GM18909 (cell line): ENCODE data around the gene DNAJC5.
A peak's percentile ranks its signal among the peaks of the same experiment; 100 is the strongest.

ENCODE experiments used
- ATAC-seq: cut with Tn5 transposase; IDR thresholded peaks from one replicate; pipeline ENCODE4 v1.9.1; 2021; ENCODE audit warnings: mild to moderate bottlenecking; ENCODE audit not compliant: unreplicated experiment, poor library complexity

Gene DNAJC5

GRCh38 chr20:63882257-63883200 lies 12.4 kb upstream of the DNAJC5 start:
- no peak for ATAC-seq

GRCh38 chr20:63883201-63883593 lies 11.7 kb upstream of the DNAJC5 start:
- ATAC-seq = no peak

GRCh38 chr20:63884506-63885263 lies 10.2 kb upstream of the DNAJC5 start:
- ATAC-seq = no peak

GRCh38 chr20:63885264-63886053 lies 9.5 kb upstream of the DNAJC5 start:
- no peak for ATAC-seq

- no peak for ATAC-seq
Measured at GRCh38 chr20:63886054-63886419, 8.9 kb upstream of the DNAJC5 start.

GRCh38 chr20:63886921-63887320 lies 8.0 kb upstream of the DNAJC5 start:
- no peak for ATAC-seq

- ATAC-seq = no peak
Measured at GRCh38 chr20:63889241-63890200, 5.4 kb upstream of the DNAJC5 start.

GRCh38 chr20:63890201-63890576 lies 4.7 kb upstream of the DNAJC5 start:
- no peak for ATAC-seq

- no peak for ATAC-seq
Measured at GRCh38 chr20:63890616-63891015, 4.3 kb upstream of the DNAJC5 start.

- no peak for ATAC-seq
Measured at GRCh38 chr20:63891061-63892002, 3.6 kb upstream of the DNAJC5 start.

- no peak for ATAC-seq
Measured at GRCh38 chr20:63892402-63892801, 2.5 kb upstream of the DNAJC5 start.

GRCh38 chr20:63893999-63894357 lies 948 bp upstream of the DNAJC5 start:
- no peak for ATAC-seq

- ATAC-seq = peak; percentile 24
Measured at GRCh38 chr20:63895202-63895951, 451 bp downstream of the DNAJC5 start.

GRCh38 chr20:63895952-63896263 lies 982 bp downstream of the DNAJC5 start:
- ATAC-seq = no peak

GRCh38 chr20:63896264-63897105 lies 1.6 kb downstream of the DNAJC5 start:
- ATAC-seq = no peak

GRCh38 chr20:63897978-63898561 lies 3.1 kb downstream of the DNAJC5 start:
- ATAC-seq = no peak
